ENCODE results near the gene ZC3HAV1.
"Not testable (repeated sequence)": the region's sequence is repeated elsewhere in the genome, so short reads cannot be mapped to it uniquely, and the experiment has no call there.

- TF ChIP-seq FOXM1 (IDR thresholded peaks at IDR 0.05; ENCODE audit: low read depth); EP300 (IDR thresholded peaks at IDR 0.05; ENCODE audit: borderline replicate concordance in 1 of 2, low read depth in 1 of 2, low read length in 1 of 2); CTCF (IDR thresholded peaks at IDR 0.05); RAD21 (IDR thresholded peaks at IDR 0.05; ENCODE audit: low read length); PBX3 (IDR thresholded peaks at IDR 0.05); MAX (IDR thresholded peaks at IDR 0.05; ENCODE audit: low read depth); REST (IDR thresholded peaks at IDR 0.05; ENCODE audit: low read depth, low read length); SIN3A (IDR thresholded peaks at IDR 0.05; ENCODE audit: borderline replicate concordance, low read depth, low read length); RCOR1 (IDR thresholded peaks at IDR 0.05; ENCODE audit: low read length); TAF1 (IDR thresholded peaks at IDR 0.05; ENCODE audit: borderline replicate concordance, low read depth, low read length): not testable (repeated sequence)
Measured at GRCh38 chr7:139025861-139026260, 83.7 kb downstream of the ZC3HAV1 start.

All from SK-N-SH (cell line).